T-helper 2 cell (primary cell): Measurements from ENCODE around the gene ARID5B.
A peak's percentile ranks its signal among the peaks of the same experiment; 100 is the strongest.

Source experiments
- DNase-seq, 5 experiments: peaks; one replicate each; pipeline versions ENCODE4 v3.0.0 to v3.0.0-alpha.2; 2012 to 2022
- total RNA-seq, 2 donors: gene quantifications; one replicate each; lab custom pipeline; 2026; lab: John Stamatoyannopoulos, UW

Gene ARID5B, protein sequence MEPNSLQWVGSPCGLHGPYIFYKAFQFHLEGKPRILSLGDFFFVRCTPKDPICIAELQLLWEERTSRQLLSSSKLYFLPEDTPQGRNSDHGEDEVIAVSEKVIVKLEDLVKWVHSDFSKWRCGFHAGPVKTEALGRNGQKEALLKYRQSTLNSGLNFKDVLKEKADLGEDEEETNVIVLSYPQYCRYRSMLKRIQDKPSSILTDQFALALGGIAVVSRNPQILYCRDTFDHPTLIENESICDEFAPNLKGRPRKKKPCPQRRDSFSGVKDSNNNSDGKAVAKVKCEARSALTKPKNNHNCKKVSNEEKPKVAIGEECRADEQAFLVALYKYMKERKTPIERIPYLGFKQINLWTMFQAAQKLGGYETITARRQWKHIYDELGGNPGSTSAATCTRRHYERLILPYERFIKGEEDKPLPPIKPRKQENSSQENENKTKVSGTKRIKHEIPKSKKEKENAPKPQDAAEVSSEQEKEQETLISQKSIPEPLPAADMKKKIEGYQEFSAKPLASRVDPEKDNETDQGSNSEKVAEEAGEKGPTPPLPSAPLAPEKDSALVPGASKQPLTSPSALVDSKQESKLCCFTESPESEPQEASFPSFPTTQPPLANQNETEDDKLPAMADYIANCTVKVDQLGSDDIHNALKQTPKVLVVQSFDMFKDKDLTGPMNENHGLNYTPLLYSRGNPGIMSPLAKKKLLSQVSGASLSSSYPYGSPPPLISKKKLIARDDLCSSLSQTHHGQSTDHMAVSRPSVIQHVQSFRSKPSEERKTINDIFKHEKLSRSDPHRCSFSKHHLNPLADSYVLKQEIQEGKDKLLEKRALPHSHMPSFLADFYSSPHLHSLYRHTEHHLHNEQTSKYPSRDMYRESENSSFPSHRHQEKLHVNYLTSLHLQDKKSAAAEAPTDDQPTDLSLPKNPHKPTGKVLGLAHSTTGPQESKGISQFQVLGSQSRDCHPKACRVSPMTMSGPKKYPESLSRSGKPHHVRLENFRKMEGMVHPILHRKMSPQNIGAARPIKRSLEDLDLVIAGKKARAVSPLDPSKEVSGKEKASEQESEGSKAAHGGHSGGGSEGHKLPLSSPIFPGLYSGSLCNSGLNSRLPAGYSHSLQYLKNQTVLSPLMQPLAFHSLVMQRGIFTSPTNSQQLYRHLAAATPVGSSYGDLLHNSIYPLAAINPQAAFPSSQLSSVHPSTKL
- 215 to 247 reads per million in 2 donors for total RNA-seq

DNA sequence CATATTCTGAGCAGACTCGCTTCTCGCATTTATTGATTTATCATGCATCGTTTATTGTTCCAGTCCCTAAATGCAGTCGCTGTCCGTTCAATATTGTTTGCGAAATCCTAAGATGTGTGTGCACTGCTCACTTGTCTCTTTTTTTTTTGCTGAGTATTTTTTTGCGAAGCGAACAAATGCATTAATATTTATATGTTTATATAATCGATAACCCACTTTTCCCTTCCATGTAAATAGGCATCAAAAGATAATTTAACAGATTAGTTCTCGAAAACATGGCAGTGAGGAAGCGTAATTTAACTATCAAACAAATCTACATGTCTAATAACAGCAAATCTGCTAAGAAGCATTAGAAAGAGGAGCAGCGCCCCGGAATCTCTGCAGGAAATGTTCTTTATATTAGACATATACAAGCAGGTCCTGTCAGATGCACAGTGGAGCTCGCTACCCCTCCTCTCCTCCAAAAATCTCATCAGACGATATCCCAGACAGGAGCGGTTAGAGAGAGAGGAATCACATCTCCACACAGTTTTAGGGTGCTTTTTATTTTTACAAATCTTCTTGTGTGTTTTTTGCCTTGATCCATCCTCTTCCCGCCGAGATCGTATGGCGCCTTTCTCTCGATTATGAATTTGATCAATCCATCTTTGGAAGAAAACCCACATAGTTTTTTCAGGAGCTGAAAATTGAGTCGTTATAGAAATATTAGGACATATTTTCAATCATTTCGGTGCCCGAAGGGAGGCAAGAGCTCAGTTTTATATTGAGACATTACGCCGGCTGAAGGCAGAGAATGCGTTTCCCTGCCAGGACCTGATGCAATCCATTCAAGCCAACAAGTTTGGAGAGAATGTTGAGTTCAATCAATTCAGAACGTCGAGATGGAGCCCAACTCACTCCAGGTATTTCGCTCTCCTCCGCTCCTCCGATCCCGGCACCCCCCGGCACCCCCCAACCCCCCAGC lies at the start of gene ARID5B:
TSS of gene ARID5B (plus strand) at position 871 of the 964 bp plus-strand sequence. CDS start at position 882, 11 bp downstream.
- peak in 3 of 5 experiments; percentile 45 to 89 (median 47) for DNase-seq

DNA sequence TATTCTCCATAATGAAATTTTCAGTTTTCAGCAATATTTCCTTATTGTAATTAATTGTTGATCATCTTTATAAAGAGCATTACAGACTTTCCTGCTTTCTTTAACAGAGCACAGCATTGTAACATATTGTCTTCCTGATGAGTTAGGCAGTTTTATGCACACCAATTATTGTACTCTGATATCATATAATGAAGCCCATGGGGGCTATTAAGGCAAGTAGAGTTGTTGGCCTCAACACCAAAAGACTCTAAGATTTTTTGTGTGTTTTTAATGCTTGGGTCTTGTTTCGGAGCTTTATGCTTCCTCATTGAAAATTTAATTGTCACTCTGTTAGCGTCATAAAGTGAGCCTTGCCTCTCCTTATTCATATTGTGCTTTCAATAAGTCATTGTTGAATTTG lies 49.2 kb upstream of the ARID5B start:
- DNase-seq, result no peak

DNA sequence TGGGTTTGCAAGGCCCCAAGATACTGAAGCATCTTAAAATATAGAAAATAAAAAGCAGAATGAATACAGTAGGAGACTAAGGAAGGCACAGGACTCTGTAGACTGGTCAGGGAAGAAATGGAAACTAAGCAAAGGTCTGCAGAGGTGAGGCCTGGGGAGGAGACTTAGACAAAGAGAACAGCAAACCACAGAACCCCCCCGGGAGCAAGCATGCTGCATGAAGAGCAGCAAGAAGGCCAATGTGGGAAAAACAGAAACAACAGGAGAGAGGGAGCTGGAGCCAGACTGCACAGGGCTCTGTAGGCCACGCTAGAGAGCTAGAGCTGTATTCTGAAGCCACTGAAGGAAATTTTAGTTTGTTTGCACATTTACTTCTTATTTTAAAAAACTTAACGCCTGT lies 45.7 kb upstream of the ARID5B start:
- DNase-seq, result no peak

DNA sequence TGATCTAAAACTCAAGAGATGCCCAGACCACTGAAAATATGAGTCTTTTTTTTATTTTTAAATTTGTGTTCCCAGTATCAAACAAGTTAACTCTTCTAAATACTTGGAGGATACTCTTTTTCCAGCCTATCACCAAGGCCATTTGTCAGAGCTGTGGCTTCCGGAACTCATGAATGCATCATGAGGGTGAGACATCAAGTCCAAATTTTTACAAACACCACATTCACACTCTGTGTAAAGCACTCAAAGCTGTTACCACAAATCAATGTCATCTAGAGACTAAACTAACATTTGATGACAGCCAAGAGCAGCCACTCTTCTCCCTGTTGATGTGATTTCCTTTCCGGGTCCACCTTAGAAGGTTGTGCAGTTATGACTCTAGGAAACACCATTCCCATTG lies 43.8 kb upstream of the ARID5B start:
- no peak for DNase-seq

DNA sequence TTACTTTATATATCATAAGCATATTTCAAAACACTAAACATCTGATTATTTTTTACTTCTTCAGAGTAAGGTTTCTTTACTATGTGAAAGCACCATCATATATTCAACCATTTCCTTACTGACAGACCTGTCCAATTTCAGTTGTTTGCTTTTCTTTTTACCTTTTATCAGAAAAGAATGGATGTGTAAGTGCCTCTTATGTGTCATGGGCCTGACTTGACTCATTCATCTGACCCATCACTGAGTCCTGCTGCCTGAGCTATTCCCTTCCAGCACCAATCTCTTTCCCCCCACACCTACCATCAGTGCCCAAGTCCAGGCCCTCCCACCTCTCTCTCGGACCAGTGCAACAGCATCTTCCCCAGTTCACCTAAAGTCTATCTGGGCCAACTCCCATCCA lies 41.7 kb upstream of the ARID5B start:
- no peak for DNase-seq

DNA sequence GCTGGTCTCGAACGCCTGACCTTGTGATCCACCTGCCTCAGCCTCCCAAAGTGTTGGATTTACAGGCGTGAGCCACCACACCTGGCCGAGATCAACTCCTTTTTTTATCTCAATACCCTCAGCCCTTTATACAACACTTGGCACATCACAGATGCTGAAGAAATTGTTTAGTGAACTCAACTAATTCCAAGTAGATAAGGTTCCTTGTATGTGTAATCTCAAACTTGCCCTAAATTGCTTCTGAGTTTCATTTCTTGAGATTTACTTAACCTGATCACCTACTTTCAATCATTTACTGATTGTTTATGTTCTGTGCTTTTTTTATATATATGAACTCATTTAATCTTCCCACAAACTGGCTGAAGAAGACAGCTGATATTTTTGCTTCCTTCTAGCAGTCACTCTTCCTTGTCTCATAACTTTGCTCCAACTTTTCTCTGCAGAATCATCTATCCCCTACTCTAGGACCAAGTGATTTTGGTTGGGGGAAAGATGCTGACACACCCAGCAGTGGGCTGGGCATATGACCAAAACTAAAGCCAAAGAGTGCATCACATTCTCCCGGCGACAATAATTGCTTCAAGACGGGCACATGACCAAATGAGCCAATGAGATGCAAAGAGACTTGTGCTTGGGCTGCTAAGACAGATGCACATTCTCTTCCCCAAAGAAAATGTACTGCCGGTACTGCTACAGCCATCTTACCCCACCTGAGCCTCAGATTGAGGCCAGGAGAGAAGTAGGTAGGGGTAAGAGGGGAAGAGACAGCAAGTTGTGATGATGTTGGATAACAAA lies 40.3 kb upstream of the ARID5B start:
- DNase-seq, result no peak

DNA sequence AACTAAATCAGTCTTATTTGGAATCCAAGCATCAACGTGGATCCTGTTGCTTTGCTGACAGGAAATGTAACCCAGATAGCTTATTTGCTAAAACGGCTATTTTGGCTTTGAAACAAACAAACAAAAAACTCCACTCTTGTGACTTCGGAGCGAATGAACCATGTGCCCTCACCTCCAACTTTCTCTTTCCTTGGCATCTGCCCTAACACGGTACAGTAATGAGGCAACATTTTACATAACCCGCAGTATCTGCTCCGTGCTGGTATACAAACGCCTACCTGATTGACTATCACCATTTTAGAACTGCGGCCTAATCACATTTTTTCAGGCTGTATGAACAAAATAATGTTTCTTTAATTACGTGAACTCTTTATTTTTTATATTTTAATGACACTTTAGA lies 37.5 kb upstream of the ARID5B start:
- DNase-seq, result no peak

DNA sequence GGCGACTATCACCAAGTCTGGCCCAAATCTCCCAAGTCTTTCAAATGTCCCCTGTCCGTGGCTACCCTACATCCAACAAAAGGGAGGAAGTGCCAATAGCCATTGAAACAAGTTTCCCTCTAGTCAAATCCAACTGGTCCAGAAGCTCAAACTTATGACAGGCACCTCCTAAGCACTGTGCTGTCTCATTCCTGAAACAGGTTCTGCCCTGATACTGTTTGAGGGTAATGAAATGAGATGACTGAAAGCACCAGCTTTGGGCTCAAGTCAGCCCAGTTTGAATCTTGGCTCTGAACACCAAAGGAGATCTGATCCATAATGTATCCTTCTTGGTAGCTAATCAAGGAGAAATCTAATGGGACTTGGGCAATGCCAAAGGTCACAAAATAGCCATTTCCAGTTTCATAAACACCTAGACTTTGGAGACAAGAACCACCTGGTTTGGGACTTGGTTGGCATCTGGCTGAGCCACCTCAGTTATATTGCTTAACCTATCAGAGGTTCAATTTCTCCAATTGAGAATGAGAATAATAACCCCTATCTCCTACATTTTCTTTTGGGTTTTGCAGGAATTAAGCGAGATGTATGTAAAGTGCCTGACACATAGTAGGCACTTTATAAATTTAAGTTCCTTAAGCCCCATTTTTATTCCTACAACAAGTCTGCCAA lies 34.7 kb upstream of the ARID5B start:
- peak in 1 of 5 experiments; percentile 16 for DNase-seq

DNA sequence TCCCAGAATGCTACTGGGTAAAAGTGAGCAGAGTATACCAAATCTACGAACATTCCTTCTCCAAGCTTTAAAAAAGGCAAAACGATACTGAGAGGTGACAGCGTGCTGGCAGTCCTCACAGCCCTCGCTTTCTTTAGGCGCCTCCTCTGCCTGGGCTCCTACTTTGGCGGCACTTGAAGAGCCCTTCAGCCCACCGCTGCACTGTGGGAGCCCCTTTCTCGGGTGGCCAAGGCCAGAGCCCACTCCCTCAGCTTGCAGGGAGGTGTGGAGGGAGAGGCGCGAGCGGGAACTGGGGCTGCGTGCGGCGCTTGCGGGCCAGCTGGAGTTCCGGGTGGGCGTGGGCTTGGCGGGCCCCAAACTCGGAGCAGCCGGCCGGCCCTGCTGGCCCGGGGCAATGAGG lies 34.1 kb upstream of the ARID5B start:
- DNase-seq, result peak in 2 of 5 experiments; percentile 23 to 51

DNA sequence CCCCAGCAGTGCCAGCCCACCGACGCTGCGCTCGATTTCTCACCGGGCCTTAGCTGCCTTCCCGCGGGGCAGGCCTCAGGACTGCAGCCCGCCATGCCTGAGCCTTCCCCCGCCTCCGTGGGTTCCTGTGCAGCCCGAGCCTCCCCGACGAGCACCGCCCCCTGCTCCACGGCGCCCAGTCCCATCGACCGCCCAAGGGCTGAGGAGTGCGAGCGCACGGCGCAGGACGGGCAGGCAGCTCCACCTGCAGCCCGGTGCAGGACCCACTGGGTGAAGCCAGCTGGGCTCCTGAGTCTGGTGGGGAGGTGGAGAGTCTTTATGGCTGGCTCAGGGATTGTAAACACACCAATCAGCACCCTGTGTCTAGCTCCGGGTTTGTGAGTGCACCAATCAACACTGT lies 33.7 kb upstream of the ARID5B start:
- peak; percentile 21 to 88 (median 40) for DNase-seq

DNA sequence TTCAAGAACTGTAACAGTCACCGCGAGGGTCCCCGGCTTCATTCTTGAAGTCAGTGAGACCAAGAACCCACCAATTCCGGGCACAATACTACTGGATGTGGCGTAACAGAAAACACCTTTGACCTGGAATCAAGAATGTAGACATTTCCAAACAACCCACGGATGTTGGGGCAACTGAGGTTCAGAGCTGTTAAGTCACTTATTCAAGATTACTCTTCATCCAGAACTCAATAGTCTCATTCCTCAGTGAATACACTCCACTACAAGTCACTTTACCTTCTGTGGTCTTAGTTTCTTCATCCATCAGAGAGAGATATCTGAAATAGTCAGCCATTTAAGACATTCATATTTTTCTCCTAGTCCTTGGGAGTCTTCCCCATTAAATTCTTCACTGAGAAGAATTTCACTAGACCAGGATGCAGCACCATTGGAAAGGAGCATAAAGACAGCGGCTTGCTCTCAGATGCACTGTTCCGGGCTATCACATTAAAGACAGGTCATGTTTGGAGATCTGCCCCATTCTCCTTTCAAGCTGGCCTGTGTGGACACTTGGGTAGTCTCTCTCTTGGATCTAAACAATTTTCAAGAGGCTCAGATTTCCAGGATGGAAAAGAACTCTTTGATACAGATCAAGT lies 32.3 kb upstream of the ARID5B start:
- DNase-seq, result no peak

DNA sequence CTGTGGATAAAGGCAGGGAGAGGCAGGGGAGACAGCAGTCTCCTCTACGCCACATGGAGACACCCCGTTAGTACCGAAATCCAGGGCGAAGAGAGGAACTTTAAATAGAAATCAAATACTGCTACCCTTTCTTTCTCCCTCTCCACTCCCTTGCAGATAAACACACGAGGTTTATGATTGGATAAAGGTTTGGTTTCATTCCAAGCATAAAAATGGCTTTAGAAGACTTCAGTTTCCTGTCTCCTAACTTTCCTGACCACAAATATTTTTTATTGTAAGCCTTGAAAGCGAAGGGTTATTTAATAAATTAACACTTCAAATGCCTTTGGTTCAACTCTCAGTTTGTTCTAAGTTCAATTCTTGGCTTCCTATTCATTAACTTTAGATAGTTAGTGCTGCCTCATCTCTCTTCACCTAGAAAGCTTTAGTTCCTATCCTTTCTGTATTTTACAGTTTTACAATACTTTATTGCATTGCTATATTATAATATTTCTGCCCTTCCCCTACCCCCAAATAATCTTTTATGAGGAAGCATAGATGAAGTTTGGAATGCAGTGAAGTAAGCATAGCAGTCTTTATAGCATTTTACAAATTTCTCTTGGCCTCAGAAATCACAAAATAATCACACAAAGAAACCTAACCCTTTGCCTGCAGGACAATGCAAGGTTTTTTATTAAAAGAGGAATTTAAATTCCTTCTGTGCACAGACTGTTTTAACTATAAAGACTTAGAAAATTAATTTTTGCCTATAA lies 31.5 kb upstream of the ARID5B start:
- DNase-seq, result no peak

DNA sequence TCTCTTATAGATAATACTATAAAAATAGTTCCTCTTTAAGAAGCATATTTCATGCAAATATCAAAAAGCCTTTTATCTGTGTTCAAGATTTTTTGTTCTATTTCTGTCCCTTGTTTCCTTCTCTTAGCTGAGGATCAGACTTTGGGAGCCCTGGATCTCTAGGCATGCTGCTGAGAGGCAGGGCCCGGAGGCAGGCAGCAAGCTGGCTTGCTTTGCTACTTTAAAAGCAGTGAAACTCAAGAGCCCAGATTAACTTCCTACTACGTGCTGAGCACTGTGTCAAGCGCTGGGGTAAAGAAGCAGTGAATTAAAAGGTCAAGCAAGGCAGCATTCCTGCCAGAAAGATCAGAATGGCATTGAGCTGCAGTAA lies 31.0 kb upstream of the ARID5B start:
- no peak for DNase-seq

DNA sequence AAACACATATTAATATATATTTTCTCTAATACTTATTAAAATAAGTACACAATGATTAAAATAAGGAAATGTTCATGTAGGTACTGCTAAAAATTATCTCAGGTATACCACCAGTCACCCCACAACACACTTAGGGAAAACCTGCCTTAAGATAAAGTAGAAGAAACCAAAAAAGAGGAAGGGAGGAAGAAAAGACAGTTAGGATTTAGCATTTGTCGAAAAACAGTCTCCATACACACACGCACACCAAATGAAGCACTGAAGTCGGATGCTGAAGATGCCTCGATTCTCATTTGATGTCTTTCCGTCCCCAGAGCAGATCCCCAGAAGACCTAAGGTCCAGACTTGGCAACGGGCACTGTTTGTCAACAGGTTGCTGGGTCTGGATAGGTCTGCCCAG lies 30.0 kb upstream of the ARID5B start:
- DNase-seq, result no peak

DNA sequence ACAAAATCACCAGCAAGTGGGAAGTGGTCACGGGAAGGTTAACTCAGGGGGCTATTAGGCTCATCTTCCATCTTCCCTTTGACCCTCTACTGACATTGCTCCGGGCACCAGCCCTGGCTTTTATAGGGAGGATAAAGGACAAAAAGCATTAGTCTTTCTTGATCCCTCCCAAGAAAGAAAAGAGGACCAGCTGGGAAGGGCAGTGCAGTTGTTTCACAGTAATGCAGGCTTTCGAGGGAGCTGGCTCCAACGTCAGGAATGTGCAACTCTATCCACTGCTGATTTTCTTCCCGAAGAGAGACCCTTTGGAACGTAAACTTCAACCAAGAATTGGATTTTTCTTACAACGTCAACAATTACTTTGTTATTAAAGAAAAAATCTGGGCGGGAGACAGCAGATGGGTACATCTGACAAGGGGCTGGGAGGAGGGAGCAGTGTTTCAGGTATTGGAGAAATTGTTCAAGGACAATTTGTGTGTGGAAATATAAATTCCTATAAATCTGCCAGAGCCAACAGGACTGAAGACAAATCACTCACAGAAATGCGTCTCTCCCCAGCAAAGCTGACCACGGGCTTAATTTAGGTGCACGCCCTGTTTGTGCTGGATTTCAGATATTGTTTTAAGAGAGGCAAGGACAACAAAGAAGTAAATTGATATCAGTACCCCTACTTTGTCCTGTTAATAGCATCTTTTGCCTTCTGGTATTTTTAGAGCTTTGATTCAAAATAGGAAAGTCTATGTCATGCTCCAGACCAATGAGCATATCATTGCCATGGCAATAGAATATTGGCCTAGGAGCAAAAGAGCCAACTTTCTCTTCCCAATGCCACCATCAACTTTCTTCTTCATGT lies 23.4 kb upstream of the ARID5B start:
- DNase-seq, result no peak

DNA sequence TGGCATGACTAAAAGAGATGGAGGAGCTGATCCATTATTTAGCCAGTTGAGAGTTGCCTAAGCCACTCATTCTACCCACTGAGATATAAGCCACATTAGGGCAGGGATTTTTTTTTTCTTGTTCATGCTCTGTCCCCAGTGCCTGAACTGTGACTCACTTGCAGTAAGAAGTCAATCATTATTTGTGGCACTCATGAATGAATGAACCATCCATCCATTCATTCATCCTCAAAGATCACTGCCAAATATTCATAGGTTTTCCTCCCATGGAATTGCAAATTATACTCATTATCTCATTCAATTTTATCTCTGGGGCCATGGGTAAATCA lies 22.8 kb upstream of the ARID5B start:
- DNase-seq, result no peak

DNA sequence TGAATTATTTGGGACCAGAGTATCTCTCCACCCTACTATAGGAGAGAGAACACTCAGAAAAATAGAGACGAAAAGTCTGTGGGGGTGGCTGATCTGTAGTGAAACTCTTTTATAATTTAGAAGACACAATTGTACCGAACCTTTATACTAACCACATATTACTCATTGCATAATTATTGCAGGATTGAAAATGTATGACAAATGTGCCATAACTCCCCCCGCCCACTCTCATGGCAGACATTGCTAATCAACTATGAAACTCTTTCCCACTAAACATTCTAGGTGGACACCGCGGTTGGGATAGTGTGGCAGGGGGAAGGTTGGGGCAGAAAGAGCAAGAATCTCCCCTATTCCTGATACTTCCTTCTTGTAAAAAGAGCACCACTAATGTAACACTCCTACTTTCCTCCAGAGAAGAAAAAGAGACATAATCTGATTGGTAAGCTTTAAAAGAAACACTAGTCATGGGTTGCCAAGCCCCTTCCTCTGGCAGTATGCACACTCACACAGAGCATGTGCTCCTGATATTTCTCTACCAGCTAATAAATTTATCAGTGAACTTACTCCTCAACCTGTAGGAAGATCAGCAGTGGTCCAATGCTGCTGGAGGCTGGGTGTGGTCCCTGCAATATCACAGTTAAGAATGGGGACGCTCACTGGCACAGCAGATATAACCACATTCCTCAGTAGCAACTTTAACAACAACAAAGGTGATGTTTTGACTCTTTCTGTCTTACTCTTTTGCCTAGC lies 18.7 kb upstream of the ARID5B start:
- DNase-seq, result peak in 2 of 5 experiments; percentile 42 to 54
